ENCODE results near the gene SFTA2. TPM values are rescaled to one million over a fixed set of nuclear protein-coding genes. Genes with fewer than 3 reads are reported as not detected.

SFTA2 gene
- total and polyA plus RNA-seq, 9 of the 15 experiments (the other 6 are each of a cell fraction or from before 2014, with no cell fraction given) = not detected

GRCh38 chr6:30883685-30884520 lies 48.1 kb downstream of the SFTA2 start, which contains the start of gene DDR1 (continued):
- TF ChIP-seq YY1 (IDR thresholded peaks at IDR 0.05; ENCODE audit: borderline replicate concordance in 1 of 3, control insufficient read depth in 1 of 3, extremely low read depth in 1 of 3, insufficient read depth in 3 of 3, insufficient read length in 1 of 3, insufficient replicate concordance in 2 of 3, low read depth in 1 of 3, low read length in 2 of 3) (peak in 2 of 3 experiments; percentile 9 to 31), ZNF830 (CRISPR knock-in tag; IDR thresholded peaks at IDR 0.05) (no peak), ZNF79 (CRISPR knock-in tag; IDR thresholded peaks at IDR 0.05; ENCODE audit: low read depth) (no peak), IRF2 (CRISPR knock-in tag; IDR thresholded peaks at IDR 0.05) (no peak), ZNF143 (CRISPR knock-in tag; IDR thresholded peaks at IDR 0.05) (no peak), PATZ1 (CRISPR knock-in tag; IDR thresholded peaks at IDR 0.05; ENCODE audit: borderline replicate concordance) (no peak), NBN (IDR thresholded peaks at IDR 0.05; ENCODE audit: low read depth) (no peak), HMGXB4 (CRISPR knock-in tag; IDR thresholded peaks at IDR 0.05) (no peak), ARID4B (CRISPR knock-in tag; IDR thresholded peaks at IDR 0.05) (no peak), CEBPB (tag; IDR thresholded peaks at IDR 0.05) (no peak), ZNF316 (IDR thresholded peaks at IDR 0.05) (no peak), HNRNPK (IDR thresholded peaks at IDR 0.05; ENCODE audit: low read depth, low read length, poor library complexity, severe bottlenecking) (no peak), ATF3 (IDR thresholded peaks at IDR 0.05) (no peak), ATF3 (CRISPR knock-in tag; conservative IDR thresholded peaks at IDR 0.05) (no peak)
- TF ChIP-seq, protein P1, sequence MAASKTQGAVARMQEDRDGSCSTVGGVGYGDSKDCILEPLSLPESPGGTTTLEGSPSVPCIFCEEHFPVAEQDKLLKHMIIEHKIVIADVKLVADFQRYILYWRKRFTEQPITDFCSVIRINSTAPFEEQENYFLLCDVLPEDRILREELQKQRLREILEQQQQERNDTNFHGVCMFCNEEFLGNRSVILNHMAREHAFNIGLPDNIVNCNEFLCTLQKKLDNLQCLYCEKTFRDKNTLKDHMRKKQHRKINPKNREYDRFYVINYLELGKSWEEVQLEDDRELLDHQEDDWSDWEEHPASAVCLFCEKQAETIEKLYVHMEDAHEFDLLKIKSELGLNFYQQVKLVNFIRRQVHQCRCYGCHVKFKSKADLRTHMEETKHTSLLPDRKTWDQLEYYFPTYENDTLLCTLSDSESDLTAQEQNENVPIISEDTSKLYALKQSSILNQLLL (CRISPR knock-in tag; IDR thresholded peaks at IDR 0.05; ENCODE audit: borderline replicate concordance) = no peak

All from K562 (cell line).